ENCODE data around the gene F2R. TPM values are rescaled to one million over a fixed set of nuclear protein-coding genes. Genes with fewer than 3 reads are reported as not detected.
A peak's percentile ranks its signal among the peaks of the same experiment; 100 is the strongest.

The F2R gene
- total RNA-seq, 3 donors from 2014 or later (not counting 1 experiment from before 2014, with no cell fraction given), result 43.2 to 53.9 (median 50.1) TPM

DNA sequence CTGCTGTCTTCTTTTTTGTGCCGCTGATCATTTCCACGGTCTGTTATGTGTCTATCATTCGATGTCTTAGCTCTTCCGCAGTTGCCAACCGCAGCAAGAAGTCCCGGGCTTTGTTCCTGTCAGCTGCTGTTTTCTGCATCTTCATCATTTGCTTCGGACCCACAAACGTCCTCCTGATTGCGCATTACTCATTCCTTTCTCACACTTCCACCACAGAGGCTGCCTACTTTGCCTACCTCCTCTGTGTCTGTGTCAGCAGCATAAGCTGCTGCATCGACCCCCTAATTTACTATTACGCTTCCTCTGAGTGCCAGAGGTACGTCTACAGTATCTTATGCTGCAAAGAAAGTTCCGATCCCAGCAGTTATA, 17.1 kb downstream of the F2R start:
- Mint-ChIP-seq H3K9me3 (peaks cover 0 to 6% of the 10 kb centered on the region in 2 donors), H3K27ac (peak overlapping the region; percentile 90 to 95), H3K4me1 (peaks cover 62 to 63% of the 10 kb centered on the region in 2 donors), H3K36me3 (peaks cover 30% of the 10 kb centered on the region), H3K27me3 (ENCODE audit: low read depth in 2 of 2) (no peaks in the 10 kb centered on the region), H3K4me3 (peak overlapping the region; percentile 72)
- intact Hi-C loops (cut with micrococcal nuclease), result loop anchor here (10.0 kb wide), 1 partner anchor 1398 kb away; the partner anchor contains the start of gene HMGCR
- ATAC-seq (peak; percentile 74 to 85 (median 83)), DNase-seq (peak; percentile 54 to 87)
- H3K4me3 ChIP-seq (ENCODE audit: low read length), result peak overlapping the region; percentile 9
- 49% methylated on average over 13 of the region's 13 CpGs for WGBS (ENCODE audit: insufficient coverage)
- peaks cover 38% of the 10 kb centered on the region for H3K4me1 ChIP-seq (ENCODE audit: control insufficient read depth, insufficient read depth, low read length)
- peaks cover 14% of the 10 kb centered on the region for H3K36me3 ChIP-seq (ENCODE audit: control insufficient read depth, insufficient read depth, low read length)
- peaks cover 10% of the 10 kb centered on the region for H3K9me3 ChIP-seq (ENCODE audit: control insufficient read depth, insufficient read depth, low read length)
- peak overlapping the region; percentile 82 for H3K27ac ChIP-seq (ENCODE audit: low read length)
- TF ChIP-seq, protein P1, sequence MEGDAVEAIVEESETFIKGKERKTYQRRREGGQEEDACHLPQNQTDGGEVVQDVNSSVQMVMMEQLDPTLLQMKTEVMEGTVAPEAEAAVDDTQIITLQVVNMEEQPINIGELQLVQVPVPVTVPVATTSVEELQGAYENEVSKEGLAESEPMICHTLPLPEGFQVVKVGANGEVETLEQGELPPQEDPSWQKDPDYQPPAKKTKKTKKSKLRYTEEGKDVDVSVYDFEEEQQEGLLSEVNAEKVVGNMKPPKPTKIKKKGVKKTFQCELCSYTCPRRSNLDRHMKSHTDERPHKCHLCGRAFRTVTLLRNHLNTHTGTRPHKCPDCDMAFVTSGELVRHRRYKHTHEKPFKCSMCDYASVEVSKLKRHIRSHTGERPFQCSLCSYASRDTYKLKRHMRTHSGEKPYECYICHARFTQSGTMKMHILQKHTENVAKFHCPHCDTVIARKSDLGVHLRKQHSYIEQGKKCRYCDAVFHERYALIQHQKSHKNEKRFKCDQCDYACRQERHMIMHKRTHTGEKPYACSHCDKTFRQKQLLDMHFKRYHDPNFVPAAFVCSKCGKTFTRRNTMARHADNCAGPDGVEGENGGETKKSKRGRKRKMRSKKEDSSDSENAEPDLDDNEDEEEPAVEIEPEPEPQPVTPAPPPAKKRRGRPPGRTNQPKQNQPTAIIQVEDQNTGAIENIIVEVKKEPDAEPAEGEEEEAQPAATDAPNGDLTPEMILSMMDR (IDR thresholded peaks at IDR 0.05), result no peak
- H3K27me3 ChIP-seq (ENCODE audit: control insufficient read depth, insufficient read depth, low read length), result no peaks in the 10 kb centered on the region

DNA sequence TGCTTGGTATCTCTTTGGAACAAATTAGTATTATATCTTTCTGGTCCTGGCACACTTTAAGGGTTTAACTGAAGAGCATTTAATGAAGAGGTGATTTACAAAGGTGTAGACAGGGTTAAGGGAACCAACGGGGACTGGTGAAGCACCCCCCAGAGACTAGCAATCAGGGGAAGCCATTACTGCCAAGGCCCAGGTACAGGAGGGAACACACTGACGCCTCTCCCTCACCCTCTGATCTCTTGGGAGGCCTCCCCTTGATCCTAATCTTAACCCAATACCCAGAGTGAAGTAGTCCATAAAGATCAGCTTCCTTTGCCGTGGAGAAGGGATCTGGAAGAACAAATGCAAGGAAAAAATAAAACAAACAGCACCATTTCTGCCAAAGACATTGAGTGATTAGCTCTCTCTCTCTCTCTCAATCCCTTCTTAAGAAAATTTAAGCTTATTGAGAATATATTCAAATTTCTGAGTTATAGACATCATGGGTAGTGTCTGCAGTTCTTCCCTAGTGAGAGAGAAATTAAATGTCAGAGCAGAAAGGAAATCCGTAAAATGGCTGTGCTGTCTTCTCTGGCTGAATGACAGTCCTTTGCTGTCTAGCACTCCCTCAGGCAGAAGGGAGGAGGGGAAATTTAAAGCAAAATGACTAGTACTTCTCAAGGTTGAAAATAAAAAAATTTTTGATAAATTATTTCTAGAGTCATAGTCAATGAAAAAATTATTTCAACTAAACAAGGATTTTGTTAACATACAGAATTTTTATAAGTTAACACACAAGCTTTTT, 20.0 kb downstream of the F2R start:
- peaks cover 62 to 63% of the 10 kb centered on the region in 2 donors for H3K4me1 Mint-ChIP-seq

DNA sequence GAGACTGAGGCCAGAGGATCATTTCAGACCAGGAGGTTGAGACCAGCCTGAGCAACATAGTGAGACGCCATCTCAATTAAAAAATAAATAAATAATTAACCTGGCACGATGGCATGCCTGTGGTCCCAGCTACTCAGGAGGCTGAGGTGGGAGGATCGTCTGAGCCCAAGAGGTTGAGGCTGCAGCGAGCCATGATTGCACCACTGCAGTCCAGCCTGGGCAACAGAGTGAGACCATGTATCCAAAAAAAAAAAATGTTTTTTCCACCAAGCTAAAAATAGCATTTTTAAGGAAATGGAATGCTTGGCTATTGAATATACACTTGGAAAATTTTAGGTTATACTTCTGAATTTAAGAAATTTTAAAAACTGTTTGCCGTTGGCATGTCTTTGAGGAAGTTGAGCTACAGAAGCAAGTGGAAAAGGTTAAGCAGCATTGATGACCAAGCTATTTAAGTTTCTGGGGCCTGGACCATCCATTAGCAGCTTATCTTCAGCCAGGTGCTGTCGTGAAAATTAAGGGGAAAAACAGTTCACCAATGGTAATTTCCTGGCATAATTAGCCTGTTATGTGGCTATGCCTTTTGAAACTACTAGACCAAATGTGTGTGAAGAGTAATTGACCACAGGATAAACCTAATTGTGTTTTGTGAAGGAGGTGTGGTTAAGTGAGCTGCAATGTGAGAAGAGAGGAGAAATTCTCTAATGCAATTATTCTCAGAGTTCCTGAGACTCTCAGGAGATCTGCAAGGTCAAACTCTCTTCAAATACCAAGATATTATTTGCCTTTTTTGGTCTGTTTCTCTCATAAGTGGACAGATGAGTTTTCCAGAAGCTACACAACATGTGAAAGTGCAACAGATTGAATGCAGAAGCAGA, 21.0 kb downstream of the F2R start:
- WGBS (ENCODE audit: insufficient coverage), result 55% methylated on average over 5 of the region's 6 CpGs
- Histone ChIP-seq H3K4me1 (ENCODE audit: control insufficient read depth, insufficient read depth, low read length) (peaks cover 71% of the 10 kb centered on the region), H3K36me3 (ENCODE audit: control insufficient read depth, insufficient read depth, low read length) (peaks cover 5% of the 10 kb centered on the region), H3K4me3 (ENCODE audit: low read length) (no peak overlapping the region), H3K27ac (ENCODE audit: low read length) (peak overlapping the region; percentile 75), H3K27me3 (ENCODE audit: control insufficient read depth, insufficient read depth, low read length) (no peaks in the 10 kb centered on the region), H3K9me3 (ENCODE audit: control insufficient read depth, insufficient read depth, low read length) (no peaks in the 10 kb centered on the region)
- H3K9me3 Mint-ChIP-seq, result no peaks in the 10 kb centered on the region
- peaks cover 12% of the 10 kb centered on the region for H3K36me3 Mint-ChIP-seq
- DNase-seq (peak in 1 of 2 donors; percentile 59), ATAC-seq (peak in 2 of 3 donors; percentile 13 to 27)
- H3K4me1 Mint-ChIP-seq, result peaks cover 69 to 70% of the 10 kb centered on the region in 2 donors
- intact Hi-C loops (cut with micrococcal nuclease), result loop anchor here (1.0 to 10.0 kb wide), 2 partner anchors 21 to 1402 kb away; partner anchors contain the start of genes F2R and HMGCR
- H3K27me3 Mint-ChIP-seq (ENCODE audit: low read depth in 2 of 2), result no peaks in the 10 kb centered on the region
- peak overlapping the region; percentile 71 for H3K4me3 Mint-ChIP-seq
- peak overlapping the region; percentile 95 to 97 for H3K27ac Mint-ChIP-seq
- TF ChIP-seq, protein P1 (IDR thresholded peaks at IDR 0.05), result no peak

More for the DNA sequence above, 20.0 kb downstream of the F2R start:
- WGBS (ENCODE audit: insufficient coverage), result 89% methylated on average over 4 of the region's 4 CpGs
- Histone ChIP-seq H3K9me3 (ENCODE audit: control insufficient read depth, insufficient read depth, low read length) (no peaks in the 10 kb centered on the region), H3K4me3 (ENCODE audit: low read length) (no peak overlapping the region), H3K27me3 (ENCODE audit: control insufficient read depth, insufficient read depth, low read length) (no peaks in the 10 kb centered on the region), H3K36me3 (ENCODE audit: control insufficient read depth, insufficient read depth, low read length) (peaks cover 7% of the 10 kb centered on the region), H3K27ac (ENCODE audit: low read length) (peak overlapping the region; percentile 56), H3K4me1 (ENCODE audit: control insufficient read depth, insufficient read depth, low read length) (peaks cover 64% of the 10 kb centered on the region)
- DNase-seq (peak in 1 of 2 donors; percentile 49), ATAC-seq (no peak)
- peak overlapping the region; percentile 71 for H3K4me3 Mint-ChIP-seq
- peaks cover 12% of the 10 kb centered on the region for H3K36me3 Mint-ChIP-seq
- H3K27me3 Mint-ChIP-seq (ENCODE audit: low read depth in 2 of 2), result no peaks in the 10 kb centered on the region
- TF ChIP-seq, protein P1 (IDR thresholded peaks at IDR 0.05), result no peak
- no peaks in the 10 kb centered on the region for H3K9me3 Mint-ChIP-seq
- H3K27ac Mint-ChIP-seq, result peak overlapping the region; percentile 95 to 97
- intact Hi-C loops (cut with micrococcal nuclease), result loop anchor here (10.0 kb wide), 1 partner anchor 1401 kb away; the partner anchor contains the start of gene HMGCR
